ENCODE measurements around the gene ARID1B. TPM values are rescaled to one million over a fixed set of nuclear protein-coding genes. Genes with fewer than 3 reads are reported as not detected.

Gene ARID1B
- total and polyA plus RNA-seq, 2 donors (not counting 1 experiment from before 2014, with no cell fraction given), result 47.2 to 280 TPM

DNA sequence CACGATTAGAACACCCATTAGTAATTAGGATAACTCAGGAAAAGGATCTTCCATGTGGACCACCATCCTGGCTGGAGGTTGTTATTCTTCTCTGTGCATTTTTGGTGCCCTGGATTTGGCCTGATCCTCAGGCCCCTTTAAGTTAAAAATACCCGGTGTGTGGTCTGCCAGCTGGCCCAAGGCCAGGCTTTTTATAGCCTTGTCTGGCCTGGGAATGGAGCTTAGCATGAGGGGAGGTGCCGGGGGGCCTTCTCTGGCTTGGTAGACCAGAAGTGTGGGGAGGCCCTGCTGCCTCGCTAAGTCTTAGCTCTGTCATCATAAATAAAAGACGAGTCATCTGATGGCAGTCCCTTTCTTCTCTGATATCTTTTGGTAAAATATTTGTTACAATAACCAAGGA, 71.4 kb downstream of the ARID1B start:
- peak overlapping the region; percentile 64 for H3K27ac Mint-ChIP-seq
- ChIA-PET CTCF (no interaction called here), POLR2A (no interaction called here)
- peaks cover 62% of the 10 kb centered on the region for H4K20me1 ChIP-seq (ENCODE audit: control insufficient read depth, insufficient read depth, low read length, poor library complexity, severe bottlenecking)
- 20% methylated on average over 1 of the region's 5 CpGs for WGBS (ENCODE audit: insufficient coverage)
- TF ChIP-seq, protein P1, sequence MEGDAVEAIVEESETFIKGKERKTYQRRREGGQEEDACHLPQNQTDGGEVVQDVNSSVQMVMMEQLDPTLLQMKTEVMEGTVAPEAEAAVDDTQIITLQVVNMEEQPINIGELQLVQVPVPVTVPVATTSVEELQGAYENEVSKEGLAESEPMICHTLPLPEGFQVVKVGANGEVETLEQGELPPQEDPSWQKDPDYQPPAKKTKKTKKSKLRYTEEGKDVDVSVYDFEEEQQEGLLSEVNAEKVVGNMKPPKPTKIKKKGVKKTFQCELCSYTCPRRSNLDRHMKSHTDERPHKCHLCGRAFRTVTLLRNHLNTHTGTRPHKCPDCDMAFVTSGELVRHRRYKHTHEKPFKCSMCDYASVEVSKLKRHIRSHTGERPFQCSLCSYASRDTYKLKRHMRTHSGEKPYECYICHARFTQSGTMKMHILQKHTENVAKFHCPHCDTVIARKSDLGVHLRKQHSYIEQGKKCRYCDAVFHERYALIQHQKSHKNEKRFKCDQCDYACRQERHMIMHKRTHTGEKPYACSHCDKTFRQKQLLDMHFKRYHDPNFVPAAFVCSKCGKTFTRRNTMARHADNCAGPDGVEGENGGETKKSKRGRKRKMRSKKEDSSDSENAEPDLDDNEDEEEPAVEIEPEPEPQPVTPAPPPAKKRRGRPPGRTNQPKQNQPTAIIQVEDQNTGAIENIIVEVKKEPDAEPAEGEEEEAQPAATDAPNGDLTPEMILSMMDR (IDR thresholded peaks at IDR 0.05), result no peak
- TF ChIP-seq EZH2 (IDR thresholded peaks at IDR 0.05; ENCODE audit: borderline replicate concordance, insufficient read depth, low read depth, low read length, poor library complexity, severe bottlenecking), result no peak
- H3K79me2 ChIP-seq (ENCODE audit: control insufficient read depth, insufficient read depth, low read length), result peaks cover 98% of the 10 kb centered on the region
- peaks cover 82 to 88% of the 10 kb centered on the region in 2 donors for H3K4me1 ChIP-seq (ENCODE audit: control insufficient read depth in 2 of 2, insufficient read depth in 2 of 2, low read length in 2 of 2)
- no peak overlapping the region for H2AFZ ChIP-seq (ENCODE audit: insufficient read depth, low read depth, low read length, poor library complexity, severe bottlenecking)
- DNase-seq (no peak), ATAC-seq (ENCODE audit: low read depth) (no peak)
- H3K27me3 Mint-ChIP-seq, result no peaks in the 10 kb centered on the region
- no peaks in the 10 kb centered on the region for H3K27me3 ChIP-seq (replicated peaks in 1 of 4; ENCODE audit: control extremely low read depth in 1 of 4, control insufficient read depth in 3 of 4, insufficient read depth in 4 of 4, low read length in 3 of 4)
- H3K4me2 ChIP-seq (replicated peaks; ENCODE audit: low read depth, low read length, poor library complexity, severe bottlenecking), result peak overlapping the region; percentile 59
- H3K9ac ChIP-seq (ENCODE audit: low read length), result no peak overlapping the region
- H3K4me3 Mint-ChIP-seq, result peak overlapping the region; percentile 30
- H3K9me3 Mint-ChIP-seq (ENCODE audit: insufficient read depth), result no peaks in the 10 kb centered on the region
- peaks cover 96% of the 10 kb centered on the region for H3K4me1 Mint-ChIP-seq
- peaks cover 0 to 2% of the 10 kb centered on the region in 2 experiments for H3K36me3 ChIP-seq (replicated peaks in 1 of 2; ENCODE audit: control extremely low read depth in 1 of 2, control insufficient read depth in 1 of 2, extremely low read depth in 1 of 2, insufficient read depth in 2 of 2, low read length in 1 of 2)
- H3K9me3 ChIP-seq (ENCODE audit: control extremely low read depth in 1 of 3, control insufficient read depth in 2 of 3, insufficient read depth in 1 of 3, low read length in 2 of 3), result peaks cover 0 to 7% (median 0%) of the 10 kb centered on the region in 3 donors
- no peak overlapping the region for H3K27ac ChIP-seq (ENCODE audit: low read length in 2 of 2)
- H3K4me3 ChIP-seq (ENCODE audit: control extremely low read depth in 1 of 5, extremely low read depth in 1 of 5, insufficient read depth in 1 of 5, low read depth in 2 of 5, low read length in 4 of 5), result no peak overlapping the region
- intact Hi-C loops (cut with micrococcal nuclease), result no loop called here

DNA sequence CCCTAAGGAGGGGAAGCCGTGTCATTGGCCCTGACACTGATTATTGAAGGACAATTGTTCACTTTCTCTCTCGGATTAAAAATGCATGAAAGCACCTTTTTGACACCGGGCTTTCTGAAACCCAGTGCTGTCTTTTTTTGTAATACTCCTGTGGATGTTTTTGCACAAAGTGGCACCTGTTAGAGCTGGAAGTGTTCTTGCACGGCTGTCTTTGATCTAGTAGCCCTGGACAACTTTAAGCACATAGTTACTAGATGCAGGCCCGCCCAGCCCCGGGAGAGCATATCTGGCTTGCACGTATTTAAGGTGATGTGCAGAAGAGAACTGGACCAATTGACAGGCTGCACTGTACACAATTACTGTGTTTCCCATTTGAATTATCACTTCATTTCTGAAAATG, 72.6 kb downstream of the ARID1B start:
- peak overlapping the region in 1 of 2 donors; percentile 49 for H3K27ac ChIP-seq (ENCODE audit: low read length in 2 of 2)
- peak overlapping the region; percentile 59 for H3K4me2 ChIP-seq (replicated peaks; ENCODE audit: low read depth, low read length, poor library complexity, severe bottlenecking)
- no peak for DNase-seq
- peaks cover 0 to 4% of the 10 kb centered on the region in 2 experiments for H3K36me3 ChIP-seq (replicated peaks in 1 of 2; ENCODE audit: control extremely low read depth in 1 of 2, control insufficient read depth in 1 of 2, extremely low read depth in 1 of 2, insufficient read depth in 2 of 2, low read length in 1 of 2)
- Mint-ChIP-seq H3K9me3 (ENCODE audit: insufficient read depth) (no peaks in the 10 kb centered on the region), H3K4me1 (peaks cover 95% of the 10 kb centered on the region), H3K27ac (peak overlapping the region; percentile 58), H3K27me3 (no peaks in the 10 kb centered on the region), H3K4me3 (peak overlapping the region; percentile 78)
- peaks cover 0 to 7% (median 0%) of the 10 kb centered on the region in 3 donors for H3K9me3 ChIP-seq (ENCODE audit: control extremely low read depth in 1 of 3, control insufficient read depth in 2 of 3, insufficient read depth in 1 of 3, low read length in 2 of 3)
- H3K27me3 ChIP-seq (replicated peaks in 1 of 4; ENCODE audit: control extremely low read depth in 1 of 4, control insufficient read depth in 3 of 4, insufficient read depth in 4 of 4, low read length in 3 of 4), result no peaks in the 10 kb centered on the region
- ATAC-seq (ENCODE audit: low read depth), result no peak
- no peak overlapping the region for H3K9ac ChIP-seq (ENCODE audit: low read length)
- WGBS (ENCODE audit: insufficient coverage), result 81% methylated on average over 5 of the region's 7 CpGs
- ChIA-PET POLR2A (no interaction called here), CTCF (no interaction called here)
- peaks cover 98% of the 10 kb centered on the region for H3K79me2 ChIP-seq (ENCODE audit: control insufficient read depth, insufficient read depth, low read length)
- no peak for TF ChIP-seq EZH2 (IDR thresholded peaks at IDR 0.05; ENCODE audit: borderline replicate concordance, insufficient read depth, low read depth, low read length, poor library complexity, severe bottlenecking)
- TF ChIP-seq, protein P1 (IDR thresholded peaks at IDR 0.05), result no peak
- H3K4me3 ChIP-seq (ENCODE audit: control extremely low read depth in 1 of 5, extremely low read depth in 1 of 5, insufficient read depth in 1 of 5, low read depth in 2 of 5, low read length in 4 of 5), result no peak overlapping the region
- no peak overlapping the region for H2AFZ ChIP-seq (ENCODE audit: insufficient read depth, low read depth, low read length, poor library complexity, severe bottlenecking)
- intact Hi-C loops (cut with micrococcal nuclease), result loop anchor here (1.0 to 5.0 kb wide), 2 partner anchors 9 to 68 kb away; no protein-coding TSS in a partner anchor
- peaks cover 75% of the 10 kb centered on the region for H4K20me1 ChIP-seq (ENCODE audit: control insufficient read depth, insufficient read depth, low read length, poor library complexity, severe bottlenecking)
- H3K4me1 ChIP-seq (ENCODE audit: control insufficient read depth in 2 of 2, insufficient read depth in 2 of 2, low read length in 2 of 2), result peaks cover 85 to 89% of the 10 kb centered on the region in 2 donors
